CD14-positive monocyte (primary cell): ENCODE measurements around the gene PASD1. TPM values are rescaled to one million over a fixed set of nuclear protein-coding genes. Genes with fewer than 3 reads are reported as not detected.

Experiments
- DNase-seq, 3 donors: peaks; one replicate each; pipeline ENCODE4 v3.0.0-alpha.2; 2011 to 2022
- H2AFZ ChIP-seq: 2 replicates; pipeline ENCODE4 v1.6.0; 2012; ENCODE audit warnings: mild to moderate bottlenecking, low read depth, low read length, inconsistent platforms; ENCODE audit not compliant: insufficient read depth, poor library complexity, severe bottlenecking
- H3K27ac ChIP-seq, 2 donors: 1 replicate in 1 of 2; 2 replicates in 1 of 2; pipeline ENCODE4 v1.5.1; 2012 to 2013; ENCODE audit warnings: low read length in 2 of 2, control low read depth in 1 of 2, inconsistent platforms in 1 of 2, low read depth in 1 of 2, mild to moderate bottlenecking in 1 of 2
- H3K27me3 ChIP-seq, 2 donors: one replicate each; pipeline versions ENCODE4 v1.6.0 to v1.6.1; 2011 to 2013; ENCODE audit warnings: low read length in 2 of 2; ENCODE audit not compliant: control insufficient read depth in 2 of 2, insufficient read depth in 2 of 2
- H3K36me3 ChIP-seq, 2 donors: replicated peaks in 1 of 2; 1 replicate in 1 of 2; 2 replicates in 1 of 2; pipeline versions ENCODE4 v1.5.1 to v1.6.1; 2012 to 2013; ENCODE audit warnings: low read length in 2 of 2, control low read depth in 1 of 2, inconsistent platforms in 1 of 2, mild to moderate bottlenecking in 1 of 2; ENCODE audit not compliant: insufficient read depth in 2 of 2, control insufficient read depth in 1 of 2
- H3K4me1 ChIP-seq, 2 donors: 1 replicate in 1 of 2; 2 replicates in 1 of 2; pipeline versions ENCODE4 v1.5.1 to v1.6.1; 2012 to 2013; ENCODE audit warnings: low read length in 2 of 2, control low read depth in 1 of 2, inconsistent platforms in 1 of 2, mild to moderate bottlenecking in 1 of 2, moderate library complexity in 1 of 2; ENCODE audit not compliant: insufficient read depth in 2 of 2, control insufficient read depth in 1 of 2
- H3K4me2 ChIP-seq: replicated peaks from 2 replicates; pipeline ENCODE3; 2012; ENCODE audit warnings: low read length, moderate library complexity, mild to moderate bottlenecking; ENCODE audit not compliant: poor library complexity, severe bottlenecking; ENCODE audit errors: extremely low read depth
- H3K4me3 ChIP-seq, 3 experiments: fragments of 200-600 bp in 1 of 3; sonication (generic) in 1 of 3; replicated peaks in 1 of 3; 1 replicate in 2 of 3; 2 replicates in 1 of 3; pipeline ENCODE4 v1.5.1; 2011 to 2013; ENCODE audit warnings: low read length in 3 of 3, mild to moderate bottlenecking in 3 of 3, control low read depth in 2 of 3, low read depth in 2 of 3, inconsistent platforms in 1 of 3, moderate library complexity in 1 of 3
- H3K79me2 ChIP-seq: 2 replicates; pipeline ENCODE4 v1.6.0; 2012; ENCODE audit warnings: mild to moderate bottlenecking, control low read depth, inconsistent platforms, low read length, moderate library complexity; ENCODE audit not compliant: insufficient read depth
- H3K9ac ChIP-seq: 2 replicates; pipeline ENCODE4 v1.6.0; 2017; ENCODE audit warnings: low read length, mild to moderate bottlenecking; ENCODE audit not compliant: insufficient read depth, poor library complexity, severe bottlenecking
- H3K9me3 ChIP-seq, 2 donors: replicated peaks in 1 of 2; 1 replicate in 1 of 2; 2 replicates in 1 of 2; pipeline versions ENCODE4 v1.5.1 to v1.6.1; 2012 to 2013; ENCODE audit warnings: low read length in 2 of 2, control low read depth in 1 of 2; ENCODE audit not compliant: control insufficient read depth in 1 of 2, insufficient read depth in 1 of 2
- H4K20me1 ChIP-seq: 2 replicates; pipeline ENCODE4 v1.6.0; 2012; ENCODE audit warnings: mild to moderate bottlenecking, low read length, control low read depth, moderate library complexity; ENCODE audit not compliant: insufficient read depth
- H3K27ac Mint-ChIP-seq, 7 donors: one replicate each; pipeline ENCODE4 v1.8.0; 2020; ENCODE audit warnings: mild to moderate bottlenecking in 7 of 7, mixed read lengths in 7 of 7, moderate library complexity in 6 of 7, inconsistent platforms in 2 of 7
- H3K27me3 Mint-ChIP-seq, 3 donors: one replicate each; pipeline ENCODE4 v1.8.0; 2021 to 2022; ENCODE audit warnings: low read depth in 3 of 3, mild to moderate bottlenecking in 3 of 3, mixed read lengths in 3 of 3, moderate library complexity in 3 of 3, inconsistent platforms in 1 of 3
- H3K36me3 Mint-ChIP-seq, 2 donors: one replicate each; pipeline ENCODE4 v1.8.0; 2020; ENCODE audit warnings: mixed read lengths in 2 of 2, inconsistent platforms in 1 of 2, mild to moderate bottlenecking in 1 of 2
- H3K4me1 Mint-ChIP-seq: one replicate; pipeline ENCODE4 v1.8.0; 2020; ENCODE audit warnings: mild to moderate bottlenecking, mixed read lengths
- H3K4me3 Mint-ChIP-seq, 2 donors: one replicate each; pipeline ENCODE4 v1.8.0; 2020; ENCODE audit warnings: mild to moderate bottlenecking in 2 of 2, mixed read lengths in 2 of 2, moderate library complexity in 1 of 2
- H3K9me3 Mint-ChIP-seq, 7 donors: one replicate each; pipeline ENCODE4 v1.8.0; 2020 to 2022; ENCODE audit warnings: mixed read lengths in 7 of 7, mild to moderate bottlenecking in 6 of 7, moderate library complexity in 6 of 7, inconsistent platforms in 2 of 7
- WGBS: methylation state at CpG from one replicate; pipeline ENCODE4 v1.1.5; 2013; ENCODE audit warnings: missing lambda C conversion rate; ENCODE audit not compliant: insufficient coverage; 5-methylcytosine and 5-hydroxymethylcytosine counted together
- intact Hi-C, 2 donors: fragments of 100-400 bp; cut with micrococcal nuclease; formaldehyde crosslinking; loops; one replicate each; pipeline versions ENCODE4 v1.15.0 to v1.15.1; 2023
- polyA plus RNA-seq, 3 donors: library from polyadenylated mRNA; depleted of rRNA in 1 of 3; unstranded in 2 of 3; stranded (reverse) in 1 of 3; fragments of 300-500 nt in 2 of 3; fragments of >200 nt in 1 of 3; fragmentation: Illumina TruSeq in 2 of 3; gene quantifications; 1 replicate in 2 of 3; 2 replicates in 1 of 3; pipeline ENCODE4 v1.2.3, GENCODE V29; 2012 to 2021
- TF ChIP-seq, protein P1 (sequence below): fragments of 200-600 bp; IDR thresholded peaks from one replicate; pipeline ENCODE4 v1.8.0; 2022; ENCODE audit warnings: antibody characterized with exemption, mild to moderate bottlenecking

Gene PASD1
- polyA plus RNA-seq, 3 donors, result not detected

DNA sequence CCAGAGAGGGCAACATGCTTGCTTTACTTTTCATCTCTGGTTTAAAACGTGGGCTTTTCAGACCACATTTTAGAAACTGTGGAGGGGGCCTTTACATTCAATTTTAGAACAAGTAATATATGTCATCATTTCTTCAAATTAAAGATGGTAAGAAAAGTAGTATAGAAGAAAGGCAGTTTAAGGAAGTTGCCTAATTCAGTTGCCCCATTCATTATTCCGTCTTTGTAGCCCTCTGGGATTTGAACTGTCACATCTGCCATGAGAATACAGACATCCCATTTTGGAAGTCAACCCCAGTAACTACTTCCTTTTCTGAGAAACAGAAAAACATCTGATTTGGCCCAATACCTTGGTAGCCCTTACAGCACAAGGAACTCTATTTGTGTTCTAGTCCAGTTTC is 61.2 kb downstream of the PASD1 start:
- Mint-ChIP-seq H3K9me3 (peaks cover 0 to 5% (median 0%) of the 10 kb centered on the region in 7 donors), H3K4me3 (no peak overlapping the region), H3K27ac (no peak overlapping the region), H3K36me3 (no peaks in the 10 kb centered on the region), H3K4me1 (peaks cover 3% of the 10 kb centered on the region), H3K27me3 (no peaks in the 10 kb centered on the region)
- Histone ChIP-seq H3K9ac (no peak overlapping the region), H3K4me2 (no peak overlapping the region), H2AFZ (no peak overlapping the region), H3K4me1 (no peaks in the 10 kb centered on the region), H3K9me3 (no peaks in the 10 kb centered on the region), H3K36me3 (no peaks in the 10 kb centered on the region), H3K79me2 (no peaks in the 10 kb centered on the region), H4K20me1 (no peaks in the 10 kb centered on the region), H3K4me3 (no peak overlapping the region), H3K27ac (no peak overlapping the region), H3K27me3 (no peaks in the 10 kb centered on the region)
- no CpG with 5 or more reads among the region's 2 CpGs for WGBS
- intact Hi-C loops, result no loop called here
- TF ChIP-seq, protein P1, sequence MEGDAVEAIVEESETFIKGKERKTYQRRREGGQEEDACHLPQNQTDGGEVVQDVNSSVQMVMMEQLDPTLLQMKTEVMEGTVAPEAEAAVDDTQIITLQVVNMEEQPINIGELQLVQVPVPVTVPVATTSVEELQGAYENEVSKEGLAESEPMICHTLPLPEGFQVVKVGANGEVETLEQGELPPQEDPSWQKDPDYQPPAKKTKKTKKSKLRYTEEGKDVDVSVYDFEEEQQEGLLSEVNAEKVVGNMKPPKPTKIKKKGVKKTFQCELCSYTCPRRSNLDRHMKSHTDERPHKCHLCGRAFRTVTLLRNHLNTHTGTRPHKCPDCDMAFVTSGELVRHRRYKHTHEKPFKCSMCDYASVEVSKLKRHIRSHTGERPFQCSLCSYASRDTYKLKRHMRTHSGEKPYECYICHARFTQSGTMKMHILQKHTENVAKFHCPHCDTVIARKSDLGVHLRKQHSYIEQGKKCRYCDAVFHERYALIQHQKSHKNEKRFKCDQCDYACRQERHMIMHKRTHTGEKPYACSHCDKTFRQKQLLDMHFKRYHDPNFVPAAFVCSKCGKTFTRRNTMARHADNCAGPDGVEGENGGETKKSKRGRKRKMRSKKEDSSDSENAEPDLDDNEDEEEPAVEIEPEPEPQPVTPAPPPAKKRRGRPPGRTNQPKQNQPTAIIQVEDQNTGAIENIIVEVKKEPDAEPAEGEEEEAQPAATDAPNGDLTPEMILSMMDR, result no peak
- no peak for DNase-seq

DNA sequence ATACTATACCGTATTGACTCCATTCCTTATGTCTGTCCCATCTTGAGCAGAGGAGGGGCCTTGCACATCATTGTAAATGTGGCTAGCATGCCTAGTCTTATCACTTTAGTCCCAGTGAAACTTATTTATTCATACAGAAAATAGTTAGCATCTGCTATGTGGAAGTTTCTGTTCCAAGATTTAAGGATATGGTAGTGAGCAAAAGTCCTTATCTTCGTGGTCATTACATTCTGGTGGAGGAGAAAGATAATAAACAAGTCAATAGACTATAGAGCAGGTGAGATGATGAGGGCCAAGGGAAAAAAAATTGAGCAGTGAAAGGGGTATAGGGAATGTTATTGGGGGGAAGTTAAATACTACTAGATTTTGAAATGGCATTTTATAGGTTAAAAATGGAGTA is 68.3 kb downstream of the PASD1 start:
- Histone ChIP-seq H3K79me2 (no peaks in the 10 kb centered on the region), H3K27ac (no peak overlapping the region), H3K9ac (no peak overlapping the region), H3K27me3 (no peaks in the 10 kb centered on the region), H3K4me1 (no peaks in the 10 kb centered on the region), H3K9me3 (no peaks in the 10 kb centered on the region), H2AFZ (no peak overlapping the region), H3K4me3 (no peak overlapping the region), H3K36me3 (no peaks in the 10 kb centered on the region), H4K20me1 (no peaks in the 10 kb centered on the region), H3K4me2 (no peak overlapping the region)
- DNase-seq, result no peak
- no peak overlapping the region for H3K27ac Mint-ChIP-seq
- no peak overlapping the region for H3K4me3 Mint-ChIP-seq
- intact Hi-C loops, result no loop called here
- peaks cover 0 to 5% (median 0%) of the 10 kb centered on the region in 7 donors for H3K9me3 Mint-ChIP-seq
- H3K27me3 Mint-ChIP-seq, result peaks cover 1 to 7% (median 3%) of the 10 kb centered on the region in 3 donors
- no CpG with 5 or more reads among the region's 2 CpGs for WGBS
- TF ChIP-seq, protein P1, result no peak
- H3K36me3 Mint-ChIP-seq, result no peaks in the 10 kb centered on the region
- H3K4me1 Mint-ChIP-seq, result no peaks in the 10 kb centered on the region
